NCI-H748 treated with DMSO at 0.1 percent for 48 hours (cell line): ENCODE measurements around the gene FARP1.
A peak's percentile ranks its signal among the peaks of the same experiment; 100 is the strongest.

Experiments used
- DNase-seq: peaks from one replicate; lab custom pipeline; 2025; lab: John Stamatoyannopoulos, UW

FARP1 gene

DNA sequence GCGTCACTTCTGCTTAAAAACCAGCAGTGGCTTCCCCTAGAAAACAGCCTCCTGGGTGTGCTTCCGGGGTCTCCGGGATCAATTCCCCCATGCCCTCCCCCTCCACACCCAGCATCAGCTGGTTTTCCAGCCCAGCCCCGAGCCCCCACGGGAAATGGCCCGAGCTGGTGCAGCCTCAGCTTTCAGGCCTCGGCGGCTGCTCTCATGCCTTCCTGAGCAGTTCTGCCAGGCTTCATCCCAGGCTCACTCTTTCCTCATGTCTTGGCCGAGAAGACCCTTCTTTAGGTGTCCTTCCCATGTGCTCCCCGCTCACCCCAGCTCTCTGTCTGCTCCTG lies 137.2 kb downstream of the FARP1 start:
- no peak for DNase-seq

DNA sequence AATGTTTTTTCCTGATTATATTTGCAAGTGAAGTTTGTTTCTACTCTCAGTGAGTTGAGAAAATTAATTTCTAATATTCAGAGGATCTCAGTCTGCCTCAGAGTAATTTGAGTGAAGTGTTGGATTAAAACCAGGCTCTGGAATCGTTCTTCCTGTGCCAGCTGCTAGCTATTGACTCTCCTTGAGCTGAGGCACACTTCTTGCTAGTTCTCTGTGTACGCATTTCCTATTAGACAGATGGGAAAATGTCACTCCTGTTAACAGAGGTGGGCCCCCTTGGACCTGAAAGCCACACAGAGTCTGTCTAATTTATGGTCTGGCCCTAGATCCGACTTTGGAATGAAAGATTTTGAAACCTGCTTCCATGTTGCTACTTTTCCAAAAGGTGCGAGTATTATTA lies 141.8 kb downstream of the FARP1 start:
- peak; percentile 37 for DNase-seq

DNA sequence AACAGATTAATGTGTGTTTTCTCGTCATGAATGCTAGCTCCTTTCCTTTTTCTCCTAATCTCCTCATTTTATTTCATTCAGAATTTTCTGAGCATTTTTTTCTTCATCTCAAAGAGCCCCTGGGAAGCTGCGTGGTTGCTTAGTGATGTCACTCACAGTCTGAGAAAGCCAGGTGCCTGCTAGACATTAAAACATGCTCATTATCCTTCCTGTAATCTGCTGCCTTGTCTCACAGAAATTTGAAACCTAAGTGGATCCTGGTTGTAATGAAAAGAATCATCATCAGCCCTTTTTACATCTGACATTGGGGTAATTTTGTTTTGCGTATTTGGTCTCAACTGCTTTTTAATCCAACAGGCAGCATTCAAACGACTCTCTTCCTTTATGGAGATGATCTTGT lies 142.4 kb downstream of the FARP1 start:
- DNase-seq: peak; percentile 96

DNA sequence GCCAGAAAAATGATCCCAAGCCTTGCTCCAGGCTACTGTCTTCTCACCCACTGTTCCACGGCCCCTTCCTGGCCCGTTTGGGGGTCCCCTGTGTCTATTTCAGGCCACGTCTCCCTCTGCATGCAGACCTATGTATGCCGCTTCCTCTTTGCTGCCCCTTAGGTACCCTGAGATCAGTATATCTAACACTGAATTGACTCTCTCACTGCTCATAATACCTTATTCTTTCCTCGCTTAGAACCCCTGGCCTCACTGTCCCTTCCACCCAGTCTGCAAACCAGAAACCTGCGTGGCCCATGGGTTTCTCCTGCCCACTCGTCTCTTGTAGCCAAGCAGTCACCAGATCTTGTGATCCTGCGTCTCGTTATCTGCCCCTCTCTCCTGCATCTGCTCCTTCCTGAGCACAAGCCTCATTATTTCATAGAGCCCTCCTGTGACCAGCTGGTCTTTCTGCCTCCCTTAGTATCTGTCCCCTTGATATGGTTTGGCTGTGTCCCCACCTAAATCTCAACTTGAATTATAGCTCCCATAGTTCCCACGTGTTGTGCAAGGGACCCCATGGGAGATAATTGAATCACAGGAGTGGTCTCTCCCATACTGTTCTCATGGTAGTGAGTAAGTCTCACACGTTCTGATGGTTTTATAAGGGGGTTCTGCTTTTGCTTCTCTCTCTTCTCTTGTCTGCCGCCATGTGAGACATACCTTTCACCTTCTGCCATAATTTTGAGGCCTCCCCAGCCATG lies 143.1 kb downstream of the FARP1 start:
- DNase-seq: peak; percentile 40

DNA sequence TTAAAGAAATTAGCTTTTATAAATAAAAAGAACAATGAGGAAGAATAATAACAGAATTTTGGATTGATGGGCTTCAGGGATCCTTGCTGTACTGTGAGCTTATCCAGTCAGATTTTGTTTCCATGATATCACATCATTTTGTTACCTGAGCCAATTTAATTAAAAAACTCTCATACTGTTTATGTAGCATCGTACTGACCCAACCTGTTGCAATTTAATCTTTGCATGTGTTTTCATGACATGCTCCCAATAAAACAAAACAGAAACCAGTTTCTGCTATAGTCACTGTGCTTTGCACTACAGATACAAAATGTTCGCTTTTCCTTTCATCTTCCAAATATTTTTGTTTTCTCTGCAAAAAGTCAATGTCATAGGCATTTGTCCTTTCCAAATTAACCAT lies 143.9 kb downstream of the FARP1 start:
- peak; percentile 33 for DNase-seq

DNA sequence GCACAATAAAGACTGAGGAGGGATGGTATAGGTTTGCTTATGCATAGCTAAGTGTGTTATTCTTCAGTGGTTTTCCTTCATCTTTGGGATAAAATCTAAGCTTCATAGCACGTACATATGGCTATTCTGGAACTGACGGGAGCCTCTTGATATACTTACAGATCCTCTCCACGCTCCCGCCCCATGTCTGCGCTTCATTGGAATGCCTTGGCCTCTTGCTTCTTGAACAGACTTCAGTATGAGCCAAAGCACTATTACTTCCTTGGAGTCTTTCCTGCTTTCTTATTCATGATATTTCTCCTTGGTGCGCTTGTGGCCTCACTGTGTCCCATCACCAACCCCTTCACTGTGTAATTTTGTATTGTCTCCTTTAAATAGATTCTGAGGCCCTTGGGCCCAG lies 145.3 kb downstream of the FARP1 start:
- no peak for DNase-seq

DNA sequence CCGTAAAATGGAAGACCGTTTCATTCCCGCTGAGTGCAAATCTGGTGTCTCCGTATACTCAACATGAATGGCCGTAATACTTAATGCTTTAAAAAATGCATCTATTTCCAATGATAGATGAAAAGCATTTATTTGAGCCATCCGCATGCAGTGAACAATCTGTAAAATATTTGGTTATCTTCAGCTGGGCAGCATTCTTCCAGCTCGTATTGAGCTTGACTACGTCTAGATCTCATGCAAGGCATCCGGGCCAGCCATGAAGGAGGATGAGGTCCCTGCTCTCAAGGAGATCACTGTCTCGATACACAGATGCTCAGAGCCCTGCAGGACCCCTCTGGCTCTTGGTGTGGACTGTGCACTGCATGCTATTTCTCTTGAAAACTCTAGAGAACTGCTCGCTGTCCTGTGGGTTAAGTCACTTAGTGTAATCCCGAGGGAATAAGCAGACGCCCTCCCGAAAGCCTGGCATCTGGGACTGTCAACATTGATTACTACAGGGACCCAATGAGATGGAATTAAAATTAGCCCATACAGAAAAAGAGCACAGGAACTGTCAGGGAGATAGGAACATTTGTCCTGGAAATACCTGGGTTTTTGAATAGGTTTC lies 146.5 kb downstream of the FARP1 start:
- no peak for DNase-seq

DNA sequence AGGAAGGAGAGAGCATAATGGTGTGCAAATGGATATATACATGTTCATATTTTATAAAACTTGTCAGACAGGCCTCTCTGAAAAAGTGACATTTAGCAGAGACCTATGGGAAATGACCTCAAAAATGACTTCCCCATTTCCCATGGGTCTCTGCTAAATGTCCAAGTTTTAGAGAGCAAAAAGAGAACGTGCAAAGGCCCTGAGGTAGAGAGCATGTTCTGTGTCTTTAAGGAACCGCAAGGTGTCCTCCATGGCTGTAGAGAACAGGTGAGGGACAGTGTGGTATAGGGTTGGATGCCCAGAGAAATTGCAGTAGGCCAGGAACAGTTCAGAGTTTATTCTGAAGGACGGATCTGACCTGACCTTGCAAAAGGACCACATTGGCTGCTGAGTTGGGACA lies 147.4 kb downstream of the FARP1 start:
- DNase-seq: no peak

DNA sequence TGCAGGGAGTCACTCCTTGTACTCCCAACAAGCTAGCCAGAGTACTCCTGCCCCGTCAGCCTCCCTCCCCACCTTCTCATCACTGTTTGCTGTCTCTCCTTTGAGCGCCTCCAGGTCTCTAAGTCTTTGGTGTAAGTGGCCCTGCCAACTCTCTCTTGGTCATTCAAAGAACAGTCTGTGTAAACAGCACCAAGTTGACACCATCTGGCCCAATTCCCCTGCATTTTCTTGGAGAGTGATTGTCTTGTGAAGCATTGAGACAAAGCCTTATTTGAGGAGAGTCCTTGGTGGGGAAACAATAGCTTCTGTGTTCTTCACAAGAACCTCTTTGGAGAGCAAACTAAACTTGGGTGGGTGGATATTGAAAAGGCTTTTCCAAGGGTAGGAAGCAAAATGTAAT lies 148.8 kb downstream of the FARP1 start:
- no peak for DNase-seq

DNA sequence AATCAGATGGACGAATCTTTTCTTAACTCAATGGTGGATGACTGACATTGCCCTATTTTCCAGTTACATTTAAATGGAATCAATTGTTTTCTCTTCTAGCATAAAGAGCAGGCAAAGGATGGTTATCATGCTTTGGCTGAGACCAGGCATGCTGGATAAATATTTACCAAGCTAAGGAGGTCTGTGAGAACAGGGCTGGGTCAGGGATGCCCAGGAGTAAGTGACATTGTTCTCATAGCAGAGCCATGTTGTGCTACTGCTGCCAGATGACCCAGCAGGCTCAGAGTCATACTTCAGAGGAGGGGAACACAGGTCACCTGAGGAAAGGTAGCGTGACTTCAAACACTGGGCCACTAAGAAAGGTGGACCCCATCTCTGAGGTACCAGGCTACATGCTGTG lies 150.2 kb downstream of the FARP1 start:
- peak; percentile 82 for DNase-seq

DNA sequence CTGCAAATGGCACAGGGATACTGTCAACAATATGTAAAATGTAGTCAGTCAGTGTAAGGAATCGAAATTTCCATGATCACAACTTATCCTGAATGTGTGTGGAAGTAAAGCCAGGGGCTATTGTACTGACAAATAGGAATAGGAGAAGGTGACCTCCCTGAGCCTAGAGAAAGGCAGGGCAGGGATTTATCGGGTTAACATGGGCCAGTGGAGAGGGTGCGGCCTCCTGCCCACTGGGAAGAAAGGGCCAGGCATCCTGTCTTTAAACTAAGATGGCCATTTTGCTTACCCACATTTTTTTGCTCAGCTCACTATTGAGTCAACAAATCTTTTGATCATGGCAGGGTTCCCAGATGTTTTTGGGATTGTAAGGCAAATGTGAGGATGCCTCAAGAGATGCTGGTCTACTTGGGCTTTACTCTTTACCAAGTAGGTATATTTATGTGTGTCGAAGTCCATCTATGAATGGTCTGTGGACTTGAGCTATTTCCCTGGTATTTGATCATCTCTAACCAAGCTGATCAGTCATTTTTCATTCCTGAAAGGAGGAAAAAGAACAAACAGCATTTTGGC lies 150.8 kb downstream of the FARP1 start:
- no peak for DNase-seq

DNA sequence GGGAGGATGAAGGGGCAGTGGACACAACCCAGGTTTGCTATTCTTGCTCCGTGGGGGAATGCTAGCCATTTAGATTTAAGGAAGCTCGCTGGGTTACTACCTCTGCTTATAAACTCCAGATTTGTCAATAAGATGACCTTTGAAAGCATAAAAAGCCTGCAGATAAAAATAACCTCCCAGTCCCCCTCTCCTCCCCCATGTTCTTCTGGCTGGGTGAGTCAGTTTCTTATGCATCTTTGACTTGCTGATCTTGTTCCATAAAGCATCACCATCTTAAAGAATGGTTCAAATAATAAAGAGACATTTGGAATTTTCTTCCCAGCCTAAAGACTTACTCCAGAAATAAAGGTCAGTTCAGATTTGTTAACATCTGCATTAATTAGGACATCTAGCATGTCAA lies 152.5 kb downstream of the FARP1 start:
- DNase-seq: no peak

DNA sequence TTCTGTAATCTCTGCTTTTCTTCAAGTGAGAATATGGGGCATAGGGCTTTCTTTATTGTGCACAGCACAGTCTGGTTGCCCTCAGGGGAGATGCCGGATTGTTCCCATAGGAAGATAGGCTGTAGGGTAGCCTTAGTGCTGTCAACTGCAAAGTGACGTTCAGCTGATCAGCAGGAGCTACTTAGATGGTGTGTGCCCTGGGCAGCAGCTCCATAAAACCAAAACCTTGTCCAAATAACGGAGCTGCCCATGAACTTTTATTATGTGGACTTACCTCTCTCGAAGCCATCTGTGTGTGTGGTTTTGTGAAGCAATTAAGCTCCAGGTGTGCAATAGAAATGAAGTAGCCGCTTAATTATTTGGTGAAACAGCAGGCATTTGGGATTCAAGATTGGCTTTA lies 154.2 kb downstream of the FARP1 start:
- peak; percentile 76 for DNase-seq

DNA sequence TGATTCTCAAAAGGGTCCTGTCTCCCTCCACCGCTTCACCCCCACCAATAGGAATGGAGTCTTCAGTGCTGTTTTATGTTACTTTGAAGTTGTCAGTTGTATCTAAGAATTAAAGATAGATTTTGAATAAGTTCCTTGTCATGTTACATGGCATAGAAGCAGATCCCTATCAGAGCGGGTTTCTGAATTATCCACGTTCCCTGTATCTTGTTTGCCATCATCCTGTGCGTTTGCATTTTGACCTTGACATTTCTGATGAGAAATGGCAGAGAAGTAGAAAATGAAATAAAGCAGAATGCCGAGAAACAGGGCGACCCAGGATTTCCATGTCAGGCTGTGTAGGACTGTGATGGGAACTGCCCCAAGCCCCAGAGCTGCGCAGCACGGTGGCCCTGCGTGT lies 154.9 kb downstream of the FARP1 start:
- no peak for DNase-seq

DNA sequence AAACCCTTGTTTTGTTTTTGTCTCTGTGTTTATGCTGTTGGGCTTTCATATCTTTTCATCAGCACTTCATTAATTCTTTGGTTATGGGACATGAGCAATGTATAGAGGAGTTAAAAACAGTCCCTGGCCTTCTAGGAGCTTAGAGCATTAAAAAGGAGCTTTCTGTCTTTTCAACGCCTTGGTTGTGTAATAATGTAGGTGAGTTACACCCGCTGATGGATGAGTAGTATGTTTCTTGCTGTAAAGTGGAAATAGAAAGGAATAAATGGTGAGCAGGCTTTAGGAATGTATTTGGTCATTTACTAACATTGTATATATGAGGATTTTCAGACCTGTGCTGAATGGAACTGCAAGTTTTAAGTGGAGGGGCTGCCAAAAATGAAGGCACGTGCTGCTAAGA lies 155.7 kb downstream of the FARP1 start:
- DNase-seq: no peak

DNA sequence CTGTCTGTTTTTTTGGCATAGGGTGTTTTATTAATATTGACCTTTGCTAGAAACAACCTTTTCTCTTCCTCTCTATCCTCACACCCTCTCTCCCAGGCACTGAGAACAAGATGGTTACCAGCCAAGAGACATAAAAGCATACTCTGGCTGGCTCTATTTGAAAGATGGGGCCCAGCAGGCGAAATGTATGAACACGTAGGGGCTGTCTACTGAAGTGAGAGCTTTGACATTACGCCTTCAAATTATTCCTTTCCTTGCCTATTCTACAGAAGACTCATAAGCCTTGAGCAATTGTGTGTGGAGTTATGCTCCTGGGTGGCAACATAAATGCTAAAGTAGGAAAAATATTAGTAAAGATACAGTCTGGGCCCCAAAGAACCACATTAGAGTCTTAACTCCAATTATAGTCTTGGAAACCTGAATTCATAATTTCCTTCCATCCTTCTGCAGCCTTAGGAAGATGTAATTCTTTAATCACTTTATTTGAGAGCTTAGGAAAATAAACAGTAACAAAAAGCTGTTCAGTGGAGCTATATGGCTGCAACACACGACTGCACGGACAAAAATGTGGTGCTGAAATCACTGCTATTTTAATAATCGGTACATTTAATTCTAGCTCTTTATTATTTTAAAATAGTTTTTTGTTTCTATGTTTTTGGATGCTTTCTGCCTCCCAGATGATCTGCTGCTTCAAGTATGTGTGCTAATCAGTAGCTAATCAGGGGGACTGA lies 156.5 kb downstream of the FARP1 start:
- no peak for DNase-seq

DNA sequence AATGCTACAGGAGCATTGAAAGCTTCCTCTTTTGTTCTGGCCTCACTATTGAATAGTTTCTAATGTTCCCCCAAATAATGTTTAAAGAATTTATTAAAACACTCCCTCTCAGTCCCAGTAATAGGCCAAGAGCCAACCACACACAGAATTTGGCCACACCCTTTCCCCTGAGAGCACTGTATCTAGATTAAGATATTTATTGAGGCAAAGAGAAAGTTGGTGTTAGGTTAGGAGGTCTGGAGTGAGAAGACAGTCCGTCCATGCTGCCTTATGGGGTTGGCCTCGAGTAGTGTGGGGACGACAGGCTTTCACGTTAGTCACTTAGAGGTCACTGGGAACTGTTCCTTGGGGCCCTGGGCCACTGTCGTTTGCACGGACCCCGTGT lies 157.1 kb downstream of the FARP1 start:
- DNase-seq: no peak

DNA sequence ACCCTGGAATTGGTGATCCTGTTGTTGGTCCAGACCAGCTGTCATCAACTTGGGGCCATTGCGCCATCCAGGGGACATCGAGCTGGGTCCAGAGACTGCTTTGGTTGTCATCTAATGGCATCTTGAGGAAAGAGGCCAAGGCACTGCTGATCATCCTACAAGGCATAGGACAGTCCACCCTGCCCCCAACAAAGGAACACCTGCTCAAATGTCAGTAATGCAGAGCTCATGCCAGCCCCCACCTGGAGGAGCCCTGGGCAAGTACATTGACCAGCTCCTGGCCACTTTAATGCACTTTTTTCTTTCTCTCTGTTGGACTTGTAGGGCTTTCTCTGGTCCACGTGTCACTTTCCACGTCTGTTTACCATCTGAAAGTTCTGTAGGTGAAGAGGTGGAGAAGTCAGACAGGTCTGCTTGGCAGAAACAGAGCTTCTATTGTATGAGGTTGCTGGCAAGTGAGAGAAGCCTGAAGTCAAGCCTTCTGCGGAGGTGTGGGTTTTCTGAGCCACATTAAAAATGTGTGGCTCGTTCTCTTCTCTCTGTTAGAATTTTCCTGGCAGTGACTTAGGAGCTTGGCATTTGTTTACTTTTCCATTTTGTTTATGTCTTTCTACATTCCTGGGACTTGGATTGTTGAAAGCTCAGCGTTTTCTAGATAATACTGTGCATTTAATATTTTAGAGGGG lies 158.2 kb downstream of the FARP1 start:
- no peak for DNase-seq

DNA sequence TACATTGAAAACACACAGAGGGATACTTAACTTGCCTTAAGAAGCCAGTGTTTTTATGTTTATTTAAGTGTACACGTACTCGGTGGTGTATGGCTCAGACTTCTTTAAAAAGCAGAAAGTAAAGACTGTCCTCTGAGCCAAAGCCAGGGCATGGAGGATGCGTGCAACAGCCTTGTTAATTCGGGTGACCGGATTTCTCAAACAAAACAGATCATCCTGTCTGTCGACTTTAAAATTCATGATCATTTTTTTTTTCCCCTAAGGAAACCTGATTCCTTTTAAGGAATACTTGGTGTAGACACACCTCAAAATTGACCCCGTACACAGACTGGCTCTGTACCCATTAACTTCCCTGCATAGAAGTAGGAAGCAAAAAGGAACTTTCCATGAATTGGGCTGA lies 158.8 kb downstream of the FARP1 start:
- DNase-seq: no peak

DNA sequence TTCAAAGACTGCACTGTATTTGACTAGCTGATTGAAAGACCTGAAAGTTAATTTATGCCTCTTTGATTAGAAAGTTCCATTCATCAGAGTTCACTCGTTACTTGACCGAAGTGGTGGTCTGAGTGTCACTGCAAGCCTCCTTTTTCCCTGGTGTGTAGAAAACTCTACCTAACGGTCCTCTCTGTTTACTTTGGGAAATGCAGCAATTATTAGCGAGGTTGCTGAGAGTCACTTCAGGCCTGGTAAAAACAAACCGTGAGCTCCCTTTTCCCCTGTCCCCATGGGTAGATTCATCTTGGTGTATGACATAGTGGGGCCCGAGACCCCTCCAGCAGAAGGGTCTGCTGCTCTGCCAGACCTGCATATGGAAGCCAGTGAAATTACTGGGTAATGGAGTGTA lies 161.0 kb downstream of the FARP1 start:
- no peak for DNase-seq

DNA sequence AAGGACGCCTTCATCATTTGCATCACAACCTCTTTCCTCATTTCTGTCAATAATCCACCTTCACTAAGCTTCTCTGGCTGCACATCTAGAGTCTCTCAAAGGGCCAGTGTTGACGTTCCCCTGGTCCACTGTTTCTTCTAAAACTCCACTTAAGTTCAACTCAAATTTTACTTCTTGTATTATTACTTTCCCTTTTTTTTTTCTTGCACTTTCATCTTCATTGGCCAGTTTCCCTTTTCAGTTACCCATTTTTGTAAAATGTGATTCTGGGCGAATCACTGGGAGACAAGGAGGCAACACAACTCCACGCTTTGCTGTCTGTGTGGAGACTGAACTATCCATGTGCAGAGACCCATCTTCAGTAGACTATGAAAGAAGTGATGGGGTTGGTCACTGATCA lies 162.8 kb downstream of the FARP1 start:
- DNase-seq: no peak

DNA sequence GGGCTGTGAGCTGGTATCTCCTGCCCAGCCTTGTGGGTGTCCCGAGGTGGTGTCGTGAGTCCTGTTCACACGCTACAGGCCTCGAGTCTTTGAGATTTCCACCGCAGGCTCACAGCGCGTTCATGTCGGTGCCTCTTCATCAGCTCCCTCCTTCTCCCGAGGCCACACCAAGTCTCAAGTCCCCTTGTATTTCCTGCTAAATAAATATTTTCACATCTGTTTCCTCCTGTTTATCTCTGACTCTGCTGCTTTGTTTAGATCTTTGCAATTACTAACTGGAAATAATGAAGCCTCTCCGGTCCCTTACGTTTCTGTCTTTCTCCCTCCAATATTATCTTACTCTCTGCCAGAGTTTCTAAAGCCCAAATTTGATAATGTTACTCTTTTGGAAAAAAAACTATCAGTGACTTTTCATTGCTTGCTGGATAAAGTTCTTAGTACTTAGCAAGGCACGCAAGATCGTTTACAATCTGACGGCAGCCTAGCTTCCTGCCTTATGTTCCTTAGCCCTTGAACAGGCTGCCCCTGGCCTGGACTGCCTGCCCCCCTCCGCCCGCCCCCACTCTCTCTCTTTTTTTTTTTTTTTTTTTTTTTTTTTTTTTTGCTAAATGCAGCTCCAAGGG lies 164.7 kb downstream of the FARP1 start:
- DNase-seq: no peak
